HepG2 (cell line): ENCODE results near the gene TMEM143. TPM values are rescaled to one million over a fixed set of nuclear protein-coding genes. Genes with fewer than 3 reads are reported as not detected.

Experiments
- ATAC-seq: fragments of 200-7000 bp; cut with Tn5 transposase; 3 replicates; pipeline ENCODE4 v1.9.1; 2020; ENCODE audit warnings: mild to moderate bottlenecking, moderate library complexity
- BruUV-seq: library from RNA; stranded (reverse); fragments of 400-500 nt; replicated peaks from 2 replicates; lab custom pipeline; 2021; lab: Mats Ljungman, UMichigan
- CTCF ChIA-PET: fragments of 300-600 bp; formaldehyde crosslinking; extraction: SDS; loops from one replicate; lab custom pipeline; 2021; ENCODE audit warnings: low total read pairs, inconsistent platforms, low intra/inter-chr PET ratio; lab: Yijun Ruan, JAX
- POLR2A ChIA-PET: fragments of 350-600 bp; sonication (Branson Sonifier 250); formaldehyde crosslinking; loops from one replicate; lab custom pipeline; 2020; ENCODE audit warnings: antibody characterized with exemption, inconsistent platforms; lab: Yijun Ruan, JAX
- DNase-seq: peaks from one replicate; pipeline ENCODE4 v3.0.0-alpha.2; 2015; ENCODE audit warnings: low spot score
- FAIRE-seq: peaks from 3 replicates; lab custom pipeline; 2011; peaks lifted over from hg19 to GRCh38; lab: Jason Lieb, UNC
- H2AFZ ChIP-seq: one replicate; pipeline ENCODE4 v1.6.1; 2011; ENCODE audit warnings: low read length, inconsistent platforms
- H3K27ac ChIP-seq: fragments of 300-600 bp; 3 replicates; pipeline ENCODE4 v1.8.0; 2011; ENCODE audit warnings: mixed run types, mild to moderate bottlenecking, mixed read lengths, low read length, inconsistent platforms; ENCODE audit not compliant: insufficient read depth; ENCODE audit errors: extremely low read length
- H3K27me3 ChIP-seq, 2 experiments: fragments of 200-600 bp in 1 of 2; 2 replicates in 1 of 2; 3 replicates in 1 of 2; pipeline versions ENCODE4 v1.6.0 to v1.8.0; 2011; ENCODE audit warnings: low read length in 2 of 2, mild to moderate bottlenecking in 2 of 2, moderate library complexity in 2 of 2, inconsistent platforms in 1 of 2; ENCODE audit not compliant: insufficient read depth in 2 of 2, control insufficient read depth in 1 of 2
- H3K36me3 ChIP-seq, 2 experiments: fragments of 200-600 bp in 1 of 2; replicated peaks in 1 of 2; 2 replicates in 1 of 2; 3 replicates in 1 of 2; pipeline versions ENCODE4 v1.5.1 to v1.8.0; 2011; ENCODE audit warnings: low read length in 2 of 2, inconsistent platforms in 1 of 2; ENCODE audit not compliant: insufficient read depth in 2 of 2, control insufficient read depth in 1 of 2
- H3K4me1 ChIP-seq: 2 replicates; pipeline ENCODE4 v1.5.1; 2012; ENCODE audit warnings: low read length, inconsistent platforms; ENCODE audit not compliant: insufficient read depth
- H3K4me2 ChIP-seq: 2 replicates; pipeline ENCODE4 v1.6.0; 2011; ENCODE audit warnings: low read depth, low read length, inconsistent platforms
- H3K4me3 ChIP-seq, 3 experiments: fragments of 200-600 bp in 1 of 3; sonication (generic), shearing (Covaris generic) in 1 of 3; replicated peaks in 1 of 3; 2 replicates each; pipeline ENCODE4 v1.5.1; 2011 to 2016; ENCODE audit warnings: low read length in 3 of 3, inconsistent platforms in 2 of 3, low read depth in 2 of 3, mild to moderate bottlenecking in 2 of 3, control low read depth in 1 of 3, mixed read lengths in 1 of 3; ENCODE audit not compliant: insufficient read depth in 1 of 3
- H3K79me2 ChIP-seq: one replicate; pipeline ENCODE4 v1.6.1; 2011; ENCODE audit warnings: low read length, inconsistent platforms; ENCODE audit not compliant: insufficient read depth
- H3K9ac ChIP-seq: 2 replicates; pipeline ENCODE4 v1.6.0; 2011; ENCODE audit warnings: mild to moderate bottlenecking, low read depth, low read length, inconsistent platforms; ENCODE audit not compliant: insufficient read depth
- H3K9me3 ChIP-seq: 2 replicates; pipeline ENCODE4 v1.5.1; 2012; ENCODE audit warnings: mild to moderate bottlenecking, low read length
- H4K20me1 ChIP-seq: 2 replicates; pipeline ENCODE4 v1.6.0; 2011; ENCODE audit warnings: inconsistent platforms, mild to moderate bottlenecking, low read length, moderate library complexity; ENCODE audit not compliant: insufficient read depth
- ELF3 ChIP-seq: IDR thresholded peaks from 2 replicates; pipeline ENCODE4 v1.6.1; 2016; ENCODE audit warnings: missing genetic modification reagents, missing compliant biosample characterization
- FOSL2 ChIP-seq: sonication (generic); formaldehyde crosslinking; IDR thresholded peaks from 2 replicates; pipeline ENCODE4 v1.4.0; 2020; ENCODE audit warnings: missing genetic modification reagents
- SOX5 ChIP-seq: IDR thresholded peaks from 2 replicates; pipeline ENCODE4 v1.6.1; 2016; ENCODE audit warnings: borderline replicate concordance
- THAP11 ChIP-seq: IDR thresholded peaks from 2 replicates; pipeline ENCODE4 v1.6.1; 2016; ENCODE audit warnings: missing biosample characterization, missing genetic modification reagents
- ZFY ChIP-seq: sonication (generic); formaldehyde crosslinking; IDR thresholded peaks from 2 replicates; pipeline ENCODE4 v1.4.0; 2020; ENCODE audit warnings: missing genetic modification reagents
- ZNF768 ChIP-seq: sonication (generic); formaldehyde crosslinking; IDR thresholded peaks from 2 replicates; pipeline ENCODE4 v1.4.0; 2020; ENCODE audit warnings: missing genetic modification reagents
- WGBS: methylation state at CpG from one replicate; pipeline ENCODE4 v1.1.6; 2017; ENCODE audit warnings: low lambda C conversion rate; 5-methylcytosine and 5-hydroxymethylcytosine counted together
- in situ Hi-C: cut with HindIII; loops from 2 replicates; pipeline ENCODE4 v1.10.0; 2017; ENCODE audit warnings: low pct_unique_long_range_greater_than_20kb; ENCODE audit not compliant: extremely low pct_ligation_motif_present
- intact Hi-C: fragments of 100-400 bp; cut with micrococcal nuclease; formaldehyde crosslinking; loops from one replicate; pipeline ENCODE4 v1.10.0; 2022; ENCODE audit not compliant: unreplicated experiment
- polyA plus RNA-seq, 8 experiments: library from polyadenylated mRNA; depleted of rRNA in 3 of 8; stranded (reverse) in 7 of 8; unstranded in 1 of 8; fragments of >200 nt; fragmentation: Illumina TruSeq in 4 of 8; extraction: Trizol in 4 of 8; gene quantifications; 2 replicates each; pipeline versions ENCODE4 v1.2.1 to v1.2.3, GENCODE V29; 2011 to 2016; ENCODE audit warnings: low read depth in 4 of 8, missing spikeins in 1 of 8, mixed read lengths in 1 of 8; ENCODE audit not compliant: insufficient read depth in 1 of 8
- total RNA-seq, 5 experiments: library from RNA; depleted of rRNA; stranded (reverse); fragments of >200 nt; fragmentation: Illumina TruSeq; extraction: Trizol; gene quantifications; 2 replicates each; pipeline ENCODE4 v1.2.3, GENCODE V29; 2016; ENCODE audit warnings: low read depth in 1 of 5
- TF ChIP-seq, protein P1 (sequence below): sonication (generic); formaldehyde crosslinking; IDR thresholded peaks from 2 replicates; pipeline ENCODE4 v1.5.0; 2020; ENCODE audit warnings: missing genetic modification reagents
- TF ChIP-seq, protein P2 (sequence below), 2 experiments: fragments of 450-650 bp in 1 of 2; sonication (generic) in 1 of 2; formaldehyde crosslinking in 1 of 2; IDR thresholded peaks; 2 replicates each; pipeline versions ENCODE4 v1.6.1 to v1.8.0; 2016 to 2022; ENCODE audit warnings: antibody characterized with exemption in 1 of 2, mild to moderate bottlenecking in 1 of 2, missing genetic modification reagents in 1 of 2
- TF ChIP-seq, protein P3 (sequence below): sonication (generic); formaldehyde crosslinking; IDR thresholded peaks from 2 replicates; pipeline ENCODE4 v1.4.0; 2020; ENCODE audit warnings: missing genetic modification reagents

The TMEM143 gene
- total and polyA plus RNA-seq, 2 of the 13 experiments (the other 11 are each of a cell fraction or from before 2014, with no cell fraction given): 7.7 to 11.3 TPM

DNA sequence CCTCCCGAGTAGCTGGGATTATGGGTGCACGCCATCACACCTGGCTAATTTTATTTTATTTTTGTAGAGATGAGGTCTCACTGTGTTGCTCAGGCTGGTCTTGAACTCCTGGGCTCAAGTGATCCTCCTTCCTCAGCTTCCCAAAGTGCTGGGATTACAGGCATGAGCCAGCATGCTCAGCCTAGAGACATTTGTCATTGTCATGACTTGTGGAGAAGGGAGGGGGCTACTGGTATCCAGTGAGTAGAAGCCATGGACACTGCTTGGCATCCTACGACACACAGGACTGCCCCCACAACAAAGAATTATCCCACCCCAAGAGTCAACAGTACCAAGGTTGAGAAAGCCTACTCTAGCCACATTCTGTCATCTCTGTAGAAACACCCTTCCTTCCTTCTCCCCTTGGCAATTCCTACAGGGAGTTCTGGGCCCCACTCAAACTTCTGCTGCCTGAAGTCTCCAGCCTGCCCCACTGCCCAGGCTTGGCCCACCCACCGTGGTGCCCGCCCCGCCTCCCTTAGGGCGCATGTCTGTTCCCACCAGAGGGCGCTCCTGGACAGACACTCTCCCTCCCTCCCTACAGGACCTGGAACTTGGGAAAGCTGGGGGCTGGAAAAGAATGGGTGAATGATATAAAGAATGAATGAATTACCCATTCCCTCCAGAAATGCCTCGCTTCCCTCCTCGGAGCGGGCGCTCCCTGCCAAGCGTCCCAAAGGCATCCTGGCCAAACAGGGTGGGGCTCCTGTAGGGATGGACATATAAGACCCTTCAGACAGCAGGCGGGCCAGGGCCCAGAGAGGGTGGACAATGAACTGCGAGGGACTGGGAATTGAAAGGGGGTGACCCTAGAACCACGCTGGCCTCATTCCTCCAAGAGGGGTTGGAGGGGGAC is 43.8 kb downstream of the TMEM143 start:
- in situ Hi-C loops (loop anchor here (5.0 to 10.0 kb wide), 2 partner anchors 72 to 265 kb away; partner anchors contain the start of genes GRIN2D and KDELR1), intact Hi-C loops (loop anchor here (2.0 to 10.0 kb wide), 3 partner anchors 29 to 265 kb away; partner anchors contain the start of genes GRIN2D and KDELR1)
- H3K4me2 ChIP-seq: peak overlapping the region; percentile 74
- H3K27me3 ChIP-seq: no peaks in the 10 kb centered on the region
- peak overlapping the region; percentile 4 to 62 (median 21); a peak in 5 of 6 replicates for H3K4me3 ChIP-seq
- no peaks in the 10 kb centered on the region for H3K36me3 ChIP-seq
- peaks cover 49% of the 10 kb centered on the region for H3K4me1 ChIP-seq
- H2AFZ ChIP-seq: peak overlapping the region; percentile 33
- ATAC-seq (peak; percentile 92), FAIRE-seq (peak; percentile 36), DNase-seq (peak; percentile 64)
- peak overlapping the region; percentile 50 for H3K9ac ChIP-seq
- no TSS peak for BruUV-seq
- ChIA-PET POLR2A (interaction anchor here (1.0 kb wide), 1 partner anchor 126 kb away, joined by 3 read pairs; the partner anchor contains the start of gene GRWD1), CTCF (interaction anchor here (1.0 to 2.3 kb wide), 3 partner anchors 72 to 289 kb away, joined by 4 to 9 read pairs (median 6); partner anchors contain the start of genes GRWD1 and KDELR1)
- WGBS: 3% methylated on average over 11 of the region's 16 CpGs
- H3K27ac ChIP-seq: no peak overlapping the region
- H3K79me2 ChIP-seq: no peaks in the 10 kb centered on the region
- no peaks in the 10 kb centered on the region for H4K20me1 ChIP-seq
- H3K9me3 ChIP-seq: no peaks in the 10 kb centered on the region
- TF ChIP-seq FOSL2 (CRISPR knock-in tag): peak; percentile 19; the same call in 1 of the 2 replicates
- TF ChIP-seq, protein P1, sequence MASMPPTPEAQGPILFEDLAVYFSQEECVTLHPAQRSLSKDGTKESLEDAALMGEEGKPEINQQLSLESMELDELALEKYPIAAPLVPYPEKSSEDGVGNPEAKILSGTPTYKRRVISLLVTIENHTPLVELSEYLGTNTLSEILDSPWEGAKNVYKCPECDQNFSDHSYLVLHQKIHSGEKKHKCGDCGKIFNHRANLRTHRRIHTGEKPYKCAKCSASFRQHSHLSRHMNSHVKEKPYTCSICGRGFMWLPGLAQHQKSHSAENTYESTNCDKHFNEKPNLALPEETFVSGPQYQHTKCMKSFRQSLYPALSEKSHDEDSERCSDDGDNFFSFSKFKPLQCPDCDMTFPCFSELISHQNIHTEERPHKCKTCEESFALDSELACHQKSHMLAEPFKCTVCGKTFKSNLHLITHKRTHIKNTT (CRISPR knock-in tag): no peak
- peak; percentile 79 for TF ChIP-seq THAP11 (CRISPR knock-in tag)
- TF ChIP-seq, protein P2, sequence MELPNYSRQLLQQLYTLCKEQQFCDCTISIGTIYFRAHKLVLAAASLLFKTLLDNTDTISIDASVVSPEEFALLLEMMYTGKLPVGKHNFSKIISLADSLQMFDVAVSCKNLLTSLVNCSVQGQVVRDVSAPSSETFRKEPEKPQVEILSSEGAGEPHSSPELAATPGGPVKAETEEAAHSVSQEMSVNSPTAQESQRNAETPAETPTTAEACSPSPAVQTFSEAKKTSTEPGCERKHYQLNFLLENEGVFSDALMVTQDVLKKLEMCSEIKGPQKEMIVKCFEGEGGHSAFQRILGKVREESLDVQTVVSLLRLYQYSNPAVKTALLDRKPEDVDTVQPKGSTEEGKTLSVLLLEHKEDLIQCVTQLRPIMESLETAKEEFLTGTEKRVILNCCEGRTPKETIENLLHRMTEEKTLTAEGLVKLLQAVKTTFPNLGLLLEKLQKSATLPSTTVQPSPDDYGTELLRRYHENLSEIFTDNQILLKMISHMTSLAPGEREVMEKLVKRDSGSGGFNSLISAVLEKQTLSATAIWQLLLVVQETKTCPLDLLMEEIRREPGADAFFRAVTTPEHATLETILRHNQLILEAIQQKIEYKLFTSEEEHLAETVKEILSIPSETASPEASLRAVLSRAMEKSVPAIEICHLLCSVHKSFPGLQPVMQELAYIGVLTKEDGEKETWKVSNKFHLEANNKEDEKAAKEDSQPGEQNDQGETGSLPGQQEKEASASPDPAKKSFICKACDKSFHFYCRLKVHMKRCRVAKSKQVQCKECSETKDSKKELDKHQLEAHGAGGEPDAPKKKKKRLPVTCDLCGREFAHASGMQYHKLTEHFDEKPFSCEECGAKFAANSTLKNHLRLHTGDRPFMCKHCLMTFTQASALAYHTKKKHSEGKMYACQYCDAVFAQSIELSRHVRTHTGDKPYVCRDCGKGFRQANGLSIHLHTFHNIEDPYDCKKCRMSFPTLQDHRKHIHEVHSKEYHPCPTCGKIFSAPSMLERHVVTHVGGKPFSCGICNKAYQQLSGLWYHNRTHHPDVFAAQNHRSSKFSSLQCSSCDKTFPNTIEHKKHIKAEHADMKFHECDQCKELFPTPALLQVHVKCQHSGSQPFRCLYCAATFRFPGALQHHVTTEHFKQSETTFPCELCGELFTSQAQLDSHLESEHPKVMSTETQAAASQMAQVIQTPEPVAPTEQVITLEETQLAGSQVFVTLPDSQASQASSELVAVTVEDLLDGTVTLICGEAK (IDR thresholded peaks at IDR 0.05): no peak
- TF ChIP-seq, protein P2 (CRISPR knock-in tag; IDR thresholded peaks at IDR 0.05): 0 out of 2 replicates have a peak, but pooled peaks have one; percentile 13
- TF ChIP-seq, protein P3, sequence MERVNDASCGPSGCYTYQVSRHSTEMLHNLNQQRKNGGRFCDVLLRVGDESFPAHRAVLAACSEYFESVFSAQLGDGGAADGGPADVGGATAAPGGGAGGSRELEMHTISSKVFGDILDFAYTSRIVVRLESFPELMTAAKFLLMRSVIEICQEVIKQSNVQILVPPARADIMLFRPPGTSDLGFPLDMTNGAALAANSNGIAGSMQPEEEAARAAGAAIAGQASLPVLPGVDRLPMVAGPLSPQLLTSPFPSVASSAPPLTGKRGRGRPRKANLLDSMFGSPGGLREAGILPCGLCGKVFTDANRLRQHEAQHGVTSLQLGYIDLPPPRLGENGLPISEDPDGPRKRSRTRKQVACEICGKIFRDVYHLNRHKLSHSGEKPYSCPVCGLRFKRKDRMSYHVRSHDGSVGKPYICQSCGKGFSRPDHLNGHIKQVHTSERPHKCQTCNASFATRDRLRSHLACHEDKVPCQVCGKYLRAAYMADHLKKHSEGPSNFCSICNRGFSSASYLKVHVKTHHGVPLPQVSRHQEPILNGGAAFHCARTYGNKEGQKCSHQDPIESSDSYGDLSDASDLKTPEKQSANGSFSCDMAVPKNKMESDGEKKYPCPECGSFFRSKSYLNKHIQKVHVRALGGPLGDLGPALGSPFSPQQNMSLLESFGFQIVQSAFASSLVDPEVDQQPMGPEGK (CRISPR knock-in tag): peak; percentile 74
- TF ChIP-seq ZNF768 (CRISPR knock-in tag): peak; percentile 26; the same call in 1 of the 2 replicates
- 0 out of 2 replicates have a peak, but pooled peaks have one; percentile 15 for TF ChIP-seq SOX5 (CRISPR knock-in tag)
- TF ChIP-seq ZFY: peak; percentile 24; the same call in 1 of the 2 replicates
- 0 out of 2 replicates have a peak, but pooled peaks have one; percentile 22 for TF ChIP-seq ELF3 (CRISPR knock-in tag)
